WTC11 (cell line): Measurements from ENCODE around the gene HLA-DQB1. TPM values are rescaled to one million over a fixed set of nuclear protein-coding genes. Genes with fewer than 3 reads are reported as not detected.

ENCODE experiments used
- ATAC-seq: fragments of 200-7000 bp; cut with Tn5 transposase; 2 replicates; pipeline ENCODE4 v1.10.0; 2021; ENCODE audit warnings: mild to moderate bottlenecking, moderate library complexity
- CTCF ChIA-PET: fragments of 300-600 bp; sonication (Branson Sonifier 250); formaldehyde crosslinking; loops from one replicate; lab custom pipeline; 2021; ENCODE audit warnings: antibody characterized with exemption; lab: Charles Lee
- POLR2A ChIA-PET: fragments of 350-600 bp; sonication (Branson Sonifier 250); formaldehyde crosslinking; loops from one replicate; lab custom pipeline; 2021; ENCODE audit warnings: antibody characterized with exemption; lab: Charles Lee
- DNase-seq: peaks from one replicate; pipeline ENCODE4 v3.0.0; 2021; ENCODE audit warnings: low spot score
- H3K27ac Mint-ChIP-seq: 2 replicates; pipeline ENCODE4 v1.8.0; 2021; ENCODE audit warnings: mixed read lengths
- H3K27me3 Mint-ChIP-seq: 2 replicates; pipeline ENCODE4 v1.8.0; 2021; ENCODE audit warnings: low read depth, mild to moderate bottlenecking, moderate library complexity, mixed read lengths
- H3K36me3 Mint-ChIP-seq: 2 replicates; pipeline ENCODE4 v1.8.0; 2021; ENCODE audit warnings: mixed read lengths
- H3K4me1 Mint-ChIP-seq: 2 replicates; pipeline ENCODE4 v1.8.0; 2022; ENCODE audit warnings: mixed read lengths
- H3K4me3 Mint-ChIP-seq: 2 replicates; pipeline ENCODE4 v1.8.0; 2021; ENCODE audit warnings: mild to moderate bottlenecking, moderate library complexity, mixed read lengths
- H3K9me3 Mint-ChIP-seq: 2 replicates; pipeline ENCODE4 v1.8.0; 2021; ENCODE audit warnings: mixed read lengths
- CREB1 ChIP-seq: sonication (generic); formaldehyde crosslinking; IDR thresholded peaks from 2 replicates; pipeline ENCODE4 v1.8.0; 2023; ENCODE audit warnings: mild to moderate bottlenecking, missing genetic modification reagents
- FOXJ3 ChIP-seq: sonication (generic); formaldehyde crosslinking; IDR thresholded peaks from 2 replicates; pipeline ENCODE4 v1.9.0; 2021; ENCODE audit warnings: missing genetic modification reagents, mild to moderate bottlenecking, borderline replicate concordance
- KAT7 ChIP-seq: sonication (generic); formaldehyde crosslinking; IDR thresholded peaks from 2 replicates; pipeline ENCODE4 v1.8.1; 2023; ENCODE audit warnings: missing genetic modification reagents, mild to moderate bottlenecking, borderline replicate concordance
- NFYB ChIP-seq: sonication (generic); formaldehyde crosslinking; conservative IDR thresholded peaks from 2 replicates; pipeline ENCODE4 v1.8.0; 2022; ENCODE audit warnings: low read depth, missing genetic modification reagents
- NR2C2 ChIP-seq: sonication (generic); formaldehyde crosslinking; IDR thresholded peaks from 2 replicates; pipeline ENCODE4 v1.8.0; 2022; ENCODE audit warnings: mild to moderate bottlenecking, missing genetic modification reagents
- SMAD3 ChIP-seq: sonication (generic); formaldehyde crosslinking; IDR thresholded peaks from 2 replicates; pipeline ENCODE4 v1.8.0; 2022; ENCODE audit warnings: missing genetic modification reagents, mild to moderate bottlenecking, borderline replicate concordance
- SMAD4 ChIP-seq: sonication (generic); formaldehyde crosslinking; IDR thresholded peaks from 2 replicates; pipeline ENCODE4 v1.8.0; 2022; ENCODE audit warnings: mild to moderate bottlenecking, missing genetic modification reagents
- ZNF317 ChIP-seq: sonication (generic); formaldehyde crosslinking; IDR thresholded peaks from 2 replicates; pipeline ENCODE4 v1.8.1; 2023; ENCODE audit warnings: low read depth, mild to moderate bottlenecking, moderate library complexity, missing genetic modification reagents, borderline replicate concordance
- total RNA-seq: library from RNA; stranded (reverse); gene quantifications from 3 replicates; pipeline ENCODE4 v1.2.3, GENCODE V29; 2021
- TF ChIP-seq, protein P1 (sequence below): sonication (generic); formaldehyde crosslinking; IDR thresholded peaks from 2 replicates; pipeline ENCODE4 v1.8.1; 2022; ENCODE audit warnings: low read depth, mild to moderate bottlenecking, moderate library complexity, missing genetic modification reagents, borderline replicate concordance
- TF ChIP-seq, protein P2 (sequence below): fragments of 250-450 bp; sonication (Bioruptor Pico); IDR thresholded peaks from 2 replicates; pipeline ENCODE4 v1.9.0; 2021; ENCODE audit warnings: mild to moderate bottlenecking
- TF ChIP-seq, protein P3 (sequence below): sonication (generic); formaldehyde crosslinking; IDR thresholded peaks from 2 replicates; pipeline ENCODE4 v1.8.0; 2023; ENCODE audit warnings: mild to moderate bottlenecking, missing genetic modification reagents
- TF ChIP-seq, protein P4 (sequence below): sonication (generic); formaldehyde crosslinking; IDR thresholded peaks from 2 replicates; pipeline ENCODE4 v1.8.1; 2022; ENCODE audit warnings: mild to moderate bottlenecking, missing genetic modification reagents, moderate library complexity, borderline replicate concordance
- TF ChIP-seq, protein P5 (sequence below): sonication (generic); formaldehyde crosslinking; IDR thresholded peaks from 2 replicates; pipeline ENCODE4 v1.8.0; 2023; ENCODE audit warnings: missing genetic modification reagents
- TF ChIP-seq, protein P6 (sequence below): sonication (generic); formaldehyde crosslinking; IDR thresholded peaks from 2 replicates; pipeline ENCODE4 v1.8.1; 2023; ENCODE audit warnings: mild to moderate bottlenecking, missing genetic modification reagents, borderline replicate concordance
- TF ChIP-seq, protein P7 (sequence below): fragments of 200-600 bp; IDR thresholded peaks from 2 replicates; pipeline ENCODE4 v1.8.0; 2022; ENCODE audit warnings: antibody characterized with exemption
- TF ChIP-seq, protein P8 (sequence below): sonication (generic); formaldehyde crosslinking; IDR thresholded peaks from 2 replicates; pipeline ENCODE4 v1.8.1; 2023; ENCODE audit warnings: mild to moderate bottlenecking, missing genetic modification reagents, moderate library complexity

Gene HLA-DQB1
- total RNA-seq, 1 experiment from 2014 or later, result 0.83 TPM

DNA sequence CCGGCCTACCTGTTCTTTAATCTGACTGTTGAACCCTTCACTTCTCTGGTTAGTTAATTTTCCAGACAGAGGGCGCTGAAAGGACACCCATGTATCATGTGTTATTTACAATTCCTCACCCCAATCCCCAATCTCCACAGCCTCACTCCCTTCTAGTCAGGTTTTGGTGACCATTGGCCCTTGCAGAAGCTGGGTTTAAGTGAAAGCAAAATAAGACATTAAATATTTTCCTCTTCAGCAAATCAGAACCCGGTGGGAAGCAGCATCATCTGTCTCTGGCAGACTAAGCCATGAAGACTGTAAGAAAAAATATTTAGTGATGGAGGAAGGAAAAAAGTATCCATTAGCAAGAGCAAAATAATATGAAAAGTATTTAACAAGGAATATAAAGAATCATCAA is 38.6 kb downstream of the HLA-DQB1 start:
- ATAC-seq, result no peak
- Mint-ChIP-seq H3K36me3 (no peaks in the 10 kb centered on the region), H3K4me3 (no peak overlapping the region), H3K27ac (no peak overlapping the region), H3K9me3 (peaks cover 5% of the 10 kb centered on the region), H3K4me1 (no peaks in the 10 kb centered on the region), H3K27me3 (no peaks in the 10 kb centered on the region)
- ChIA-PET POLR2A (no interaction called here), CTCF (no interaction called here)
- TF ChIP-seq, protein P1, sequence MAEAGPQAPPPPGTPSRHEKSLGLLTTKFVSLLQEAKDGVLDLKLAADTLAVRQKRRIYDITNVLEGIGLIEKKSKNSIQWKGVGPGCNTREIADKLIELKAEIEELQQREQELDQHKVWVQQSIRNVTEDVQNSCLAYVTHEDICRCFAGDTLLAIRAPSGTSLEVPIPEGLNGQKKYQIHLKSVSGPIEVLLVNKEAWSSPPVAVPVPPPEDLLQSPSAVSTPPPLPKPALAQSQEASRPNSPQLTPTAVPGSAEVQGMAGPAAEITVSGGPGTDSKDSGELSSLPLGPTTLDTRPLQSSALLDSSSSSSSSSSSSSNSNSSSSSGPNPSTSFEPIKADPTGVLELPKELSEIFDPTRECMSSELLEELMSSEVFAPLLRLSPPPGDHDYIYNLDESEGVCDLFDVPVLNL (CRISPR knock-in tag), result no peak
- peak; percentile 54; the same call in 1 of the 2 replicates for TF ChIP-seq NFYB (CRISPR knock-in tag)
- no peak for DNase-seq

DNA sequence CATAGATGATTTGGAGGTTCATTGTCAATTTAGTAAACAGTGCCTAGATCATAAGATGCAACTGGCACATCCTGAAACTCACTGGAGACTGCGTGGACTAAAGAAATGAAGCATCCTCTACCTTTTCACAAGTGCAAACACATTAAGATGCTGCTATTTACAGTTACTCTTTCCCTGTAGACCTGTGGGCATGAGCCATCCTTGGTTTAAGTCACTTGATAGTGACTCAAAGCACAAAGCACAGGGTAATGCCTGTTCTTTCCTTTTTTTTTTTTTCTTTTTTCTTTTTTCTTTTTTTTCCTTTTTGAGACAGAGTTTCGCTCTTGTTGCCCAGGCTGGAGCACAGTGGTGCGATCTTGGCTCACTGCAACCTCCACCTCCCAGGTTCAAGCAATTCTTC is 39.2 kb downstream of the HLA-DQB1 start:
- ATAC-seq (no peak), DNase-seq (no peak)
- no peaks in the 10 kb centered on the region for H3K27me3 Mint-ChIP-seq
- H3K9me3 Mint-ChIP-seq, result peaks cover 5% of the 10 kb centered on the region
- ChIA-PET CTCF (no interaction called here), POLR2A (no interaction called here)
- no peaks in the 10 kb centered on the region for H3K4me1 Mint-ChIP-seq
- TF ChIP-seq, protein P2, sequence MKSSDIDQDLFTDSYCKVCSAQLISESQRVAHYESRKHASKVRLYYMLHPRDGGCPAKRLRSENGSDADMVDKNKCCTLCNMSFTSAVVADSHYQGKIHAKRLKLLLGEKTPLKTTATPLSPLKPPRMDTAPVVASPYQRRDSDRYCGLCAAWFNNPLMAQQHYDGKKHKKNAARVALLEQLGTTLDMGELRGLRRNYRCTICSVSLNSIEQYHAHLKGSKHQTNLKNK (CRISPR knock-in tag), result no peak
- H3K36me3 Mint-ChIP-seq, result no peaks in the 10 kb centered on the region
- H3K4me3 Mint-ChIP-seq, result no peak overlapping the region
- no peak overlapping the region for H3K27ac Mint-ChIP-seq

DNA sequence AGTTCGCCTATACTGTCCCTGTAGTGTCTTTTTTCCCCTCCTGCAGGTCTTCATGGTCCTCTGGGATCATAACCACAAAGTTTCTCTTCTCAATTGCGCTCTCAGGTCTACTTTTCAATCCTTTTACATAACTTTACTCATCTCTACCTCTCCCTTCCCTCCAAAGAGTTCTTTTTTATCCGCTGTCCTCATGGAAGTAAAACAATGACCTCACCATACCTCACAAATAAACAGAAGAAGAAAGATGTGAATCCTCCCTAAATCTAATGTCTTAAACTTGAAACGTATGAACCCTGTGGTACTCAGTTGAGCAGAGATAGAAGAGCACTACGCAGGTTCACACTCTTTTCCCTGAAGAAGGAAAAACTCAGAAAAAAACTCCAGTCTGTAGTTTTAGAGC is 41.3 kb downstream of the HLA-DQB1 start:
- no peak overlapping the region for H3K27ac Mint-ChIP-seq
- POLR2A ChIA-PET, result no interaction called here
- no peak for ATAC-seq
- no peaks in the 10 kb centered on the region for H3K36me3 Mint-ChIP-seq
- H3K4me3 Mint-ChIP-seq, result no peak overlapping the region
- no peaks in the 10 kb centered on the region for H3K27me3 Mint-ChIP-seq
- DNase-seq, result no peak
- TF ChIP-seq, protein P3, sequence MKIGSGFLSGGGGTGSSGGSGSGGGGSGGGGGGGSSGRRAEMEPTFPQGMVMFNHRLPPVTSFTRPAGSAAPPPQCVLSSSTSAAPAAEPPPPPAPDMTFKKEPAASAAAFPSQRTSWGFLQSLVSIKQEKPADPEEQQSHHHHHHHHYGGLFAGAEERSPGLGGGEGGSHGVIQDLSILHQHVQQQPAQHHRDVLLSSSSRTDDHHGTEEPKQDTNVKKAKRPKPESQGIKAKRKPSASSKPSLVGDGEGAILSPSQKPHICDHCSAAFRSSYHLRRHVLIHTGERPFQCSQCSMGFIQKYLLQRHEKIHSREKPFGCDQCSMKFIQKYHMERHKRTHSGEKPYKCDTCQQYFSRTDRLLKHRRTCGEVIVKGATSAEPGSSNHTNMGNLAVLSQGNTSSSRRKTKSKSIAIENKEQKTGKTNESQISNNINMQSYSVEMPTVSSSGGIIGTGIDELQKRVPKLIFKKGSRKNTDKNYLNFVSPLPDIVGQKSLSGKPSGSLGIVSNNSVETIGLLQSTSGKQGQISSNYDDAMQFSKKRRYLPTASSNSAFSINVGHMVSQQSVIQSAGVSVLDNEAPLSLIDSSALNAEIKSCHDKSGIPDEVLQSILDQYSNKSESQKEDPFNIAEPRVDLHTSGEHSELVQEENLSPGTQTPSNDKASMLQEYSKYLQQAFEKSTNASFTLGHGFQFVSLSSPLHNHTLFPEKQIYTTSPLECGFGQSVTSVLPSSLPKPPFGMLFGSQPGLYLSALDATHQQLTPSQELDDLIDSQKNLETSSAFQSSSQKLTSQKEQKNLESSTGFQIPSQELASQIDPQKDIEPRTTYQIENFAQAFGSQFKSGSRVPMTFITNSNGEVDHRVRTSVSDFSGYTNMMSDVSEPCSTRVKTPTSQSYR (CRISPR knock-in tag), result no peak
- TF ChIP-seq FOXJ3 (CRISPR knock-in tag) (no peak), KAT7 (CRISPR knock-in tag) (no peak), NR2C2 (CRISPR knock-in tag) (no peak), ZNF317 (CRISPR knock-in tag) (no peak), SMAD3 (no peak), CREB1 (CRISPR knock-in tag) (no peak), SMAD4 (CRISPR knock-in tag) (no peak)
- TF ChIP-seq, protein P4, sequence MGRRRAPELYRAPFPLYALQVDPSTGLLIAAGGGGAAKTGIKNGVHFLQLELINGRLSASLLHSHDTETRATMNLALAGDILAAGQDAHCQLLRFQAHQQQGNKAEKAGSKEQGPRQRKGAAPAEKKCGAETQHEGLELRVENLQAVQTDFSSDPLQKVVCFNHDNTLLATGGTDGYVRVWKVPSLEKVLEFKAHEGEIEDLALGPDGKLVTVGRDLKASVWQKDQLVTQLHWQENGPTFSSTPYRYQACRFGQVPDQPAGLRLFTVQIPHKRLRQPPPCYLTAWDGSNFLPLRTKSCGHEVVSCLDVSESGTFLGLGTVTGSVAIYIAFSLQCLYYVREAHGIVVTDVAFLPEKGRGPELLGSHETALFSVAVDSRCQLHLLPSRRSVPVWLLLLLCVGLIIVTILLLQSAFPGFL (CRISPR knock-in tag), result no peak
- TF ChIP-seq, protein P5, sequence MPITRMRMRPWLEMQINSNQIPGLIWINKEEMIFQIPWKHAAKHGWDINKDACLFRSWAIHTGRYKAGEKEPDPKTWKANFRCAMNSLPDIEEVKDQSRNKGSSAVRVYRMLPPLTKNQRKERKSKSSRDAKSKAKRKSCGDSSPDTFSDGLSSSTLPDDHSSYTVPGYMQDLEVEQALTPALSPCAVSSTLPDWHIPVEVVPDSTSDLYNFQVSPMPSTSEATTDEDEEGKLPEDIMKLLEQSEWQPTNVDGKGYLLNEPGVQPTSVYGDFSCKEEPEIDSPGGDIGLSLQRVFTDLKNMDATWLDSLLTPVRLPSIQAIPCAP (CRISPR knock-in tag), result no peak
- TF ChIP-seq, protein P6, sequence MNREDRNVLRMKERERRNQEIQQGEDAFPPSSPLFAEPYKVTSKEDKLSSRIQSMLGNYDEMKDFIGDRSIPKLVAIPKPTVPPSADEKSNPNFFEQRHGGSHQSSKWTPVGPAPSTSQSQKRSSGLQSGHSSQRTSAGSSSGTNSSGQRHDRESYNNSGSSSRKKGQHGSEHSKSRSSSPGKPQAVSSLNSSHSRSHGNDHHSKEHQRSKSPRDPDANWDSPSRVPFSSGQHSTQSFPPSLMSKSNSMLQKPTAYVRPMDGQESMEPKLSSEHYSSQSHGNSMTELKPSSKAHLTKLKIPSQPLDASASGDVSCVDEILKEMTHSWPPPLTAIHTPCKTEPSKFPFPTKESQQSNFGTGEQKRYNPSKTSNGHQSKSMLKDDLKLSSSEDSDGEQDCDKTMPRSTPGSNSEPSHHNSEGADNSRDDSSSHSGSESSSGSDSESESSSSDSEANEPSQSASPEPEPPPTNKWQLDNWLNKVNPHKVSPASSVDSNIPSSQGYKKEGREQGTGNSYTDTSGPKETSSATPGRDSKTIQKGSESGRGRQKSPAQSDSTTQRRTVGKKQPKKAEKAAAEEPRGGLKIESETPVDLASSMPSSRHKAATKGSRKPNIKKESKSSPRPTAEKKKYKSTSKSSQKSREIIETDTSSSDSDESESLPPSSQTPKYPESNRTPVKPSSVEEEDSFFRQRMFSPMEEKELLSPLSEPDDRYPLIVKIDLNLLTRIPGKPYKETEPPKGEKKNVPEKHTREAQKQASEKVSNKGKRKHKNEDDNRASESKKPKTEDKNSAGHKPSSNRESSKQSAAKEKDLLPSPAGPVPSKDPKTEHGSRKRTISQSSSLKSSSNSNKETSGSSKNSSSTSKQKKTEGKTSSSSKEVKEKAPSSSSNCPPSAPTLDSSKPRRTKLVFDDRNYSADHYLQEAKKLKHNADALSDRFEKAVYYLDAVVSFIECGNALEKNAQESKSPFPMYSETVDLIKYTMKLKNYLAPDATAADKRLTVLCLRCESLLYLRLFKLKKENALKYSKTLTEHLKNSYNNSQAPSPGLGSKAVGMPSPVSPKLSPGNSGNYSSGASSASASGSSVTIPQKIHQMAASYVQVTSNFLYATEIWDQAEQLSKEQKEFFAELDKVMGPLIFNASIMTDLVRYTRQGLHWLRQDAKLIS (CRISPR knock-in tag), result no peak
- TF ChIP-seq, protein P2 (CRISPR knock-in tag), result no peak
- TF ChIP-seq, protein P7, sequence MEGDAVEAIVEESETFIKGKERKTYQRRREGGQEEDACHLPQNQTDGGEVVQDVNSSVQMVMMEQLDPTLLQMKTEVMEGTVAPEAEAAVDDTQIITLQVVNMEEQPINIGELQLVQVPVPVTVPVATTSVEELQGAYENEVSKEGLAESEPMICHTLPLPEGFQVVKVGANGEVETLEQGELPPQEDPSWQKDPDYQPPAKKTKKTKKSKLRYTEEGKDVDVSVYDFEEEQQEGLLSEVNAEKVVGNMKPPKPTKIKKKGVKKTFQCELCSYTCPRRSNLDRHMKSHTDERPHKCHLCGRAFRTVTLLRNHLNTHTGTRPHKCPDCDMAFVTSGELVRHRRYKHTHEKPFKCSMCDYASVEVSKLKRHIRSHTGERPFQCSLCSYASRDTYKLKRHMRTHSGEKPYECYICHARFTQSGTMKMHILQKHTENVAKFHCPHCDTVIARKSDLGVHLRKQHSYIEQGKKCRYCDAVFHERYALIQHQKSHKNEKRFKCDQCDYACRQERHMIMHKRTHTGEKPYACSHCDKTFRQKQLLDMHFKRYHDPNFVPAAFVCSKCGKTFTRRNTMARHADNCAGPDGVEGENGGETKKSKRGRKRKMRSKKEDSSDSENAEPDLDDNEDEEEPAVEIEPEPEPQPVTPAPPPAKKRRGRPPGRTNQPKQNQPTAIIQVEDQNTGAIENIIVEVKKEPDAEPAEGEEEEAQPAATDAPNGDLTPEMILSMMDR, result no peak
- TF ChIP-seq, protein P8, sequence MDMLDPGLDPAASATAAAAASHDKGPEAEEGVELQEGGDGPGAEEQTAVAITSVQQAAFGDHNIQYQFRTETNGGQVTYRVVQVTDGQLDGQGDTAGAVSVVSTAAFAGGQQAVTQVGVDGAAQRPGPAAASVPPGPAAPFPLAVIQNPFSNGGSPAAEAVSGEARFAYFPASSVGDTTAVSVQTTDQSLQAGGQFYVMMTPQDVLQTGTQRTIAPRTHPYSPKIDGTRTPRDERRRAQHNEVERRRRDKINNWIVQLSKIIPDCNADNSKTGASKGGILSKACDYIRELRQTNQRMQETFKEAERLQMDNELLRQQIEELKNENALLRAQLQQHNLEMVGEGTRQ, result no peak
- CTCF ChIA-PET, result no interaction called here
- no peaks in the 10 kb centered on the region for H3K4me1 Mint-ChIP-seq
- H3K9me3 Mint-ChIP-seq, result peaks cover 3% of the 10 kb centered on the region
